MCF 10A (cell line): Measurements from ENCODE around the gene TMEM213. TPM values are rescaled to one million over a fixed set of nuclear protein-coding genes. Genes with fewer than 3 reads are reported as not detected.
"Not testable (repeated sequence)": the region's sequence is repeated elsewhere in the genome, so short reads cannot be mapped to it uniquely, and the experiment has no call there.

Experiments
- BruUV-seq: library from RNA; stranded (reverse); fragments of 400-500 nt; replicated peaks from 2 replicates; lab custom pipeline; 2021; lab: Mats Ljungman, UMichigan
- CTCF ChIA-PET: fragments of 300-600 bp; sonication (Branson Sonifier 250); formaldehyde crosslinking; extraction: SDS; loops from one replicate; lab custom pipeline; 2021; ENCODE audit warnings: antibody characterized with exemption, inconsistent platforms; lab: Yijun Ruan, JAX
- POLR2A ChIA-PET: fragments of 300-600, 350-650 bp; sonication (Branson Sonifier 250); formaldehyde crosslinking; extraction: SDS; loops from one replicate; lab custom pipeline; 2020; ENCODE audit warnings: antibody characterized with exemption, inconsistent platforms; lab: Yijun Ruan, JAX
- DNase-seq: peaks from one replicate; pipeline ENCODE4 v3.0.0-alpha.2; 2018; ENCODE audit not compliant: unreplicated experiment
- H3K27ac Mint-ChIP-seq: one replicate; pipeline ENCODE4 v1.8.0; 2022; ENCODE audit warnings: mild to moderate bottlenecking, low read depth, mixed read lengths; ENCODE audit not compliant: unreplicated experiment
- H3K27me3 Mint-ChIP-seq: one replicate; pipeline ENCODE4 v1.8.0; 2022; ENCODE audit warnings: mixed read lengths; ENCODE audit not compliant: insufficient read depth, unreplicated experiment
- H3K36me3 Mint-ChIP-seq: one replicate; pipeline ENCODE4 v1.8.0; 2022; ENCODE audit warnings: mild to moderate bottlenecking, moderate library complexity, mixed read lengths; ENCODE audit not compliant: insufficient read depth, unreplicated experiment
- H3K4me1 Mint-ChIP-seq: one replicate; pipeline ENCODE4 v1.8.0; 2022; ENCODE audit warnings: mixed read lengths; ENCODE audit not compliant: insufficient read depth, unreplicated experiment
- H3K4me3 Mint-ChIP-seq: one replicate; pipeline ENCODE4 v1.8.0; 2022; ENCODE audit warnings: mild to moderate bottlenecking, moderate library complexity, mixed read lengths; ENCODE audit not compliant: unreplicated experiment
- H3K9me3 Mint-ChIP-seq: one replicate; pipeline ENCODE4 v1.8.0; 2022; ENCODE audit warnings: mixed read lengths; ENCODE audit not compliant: unreplicated experiment
- CTCF ChIP-seq: fragments of 200-600 bp; IDR thresholded peaks from one replicate; pipeline ENCODE4 v1.8.0; 2022; ENCODE audit warnings: antibody characterized with exemption, mild to moderate bottlenecking; ENCODE audit not compliant: unreplicated experiment
- intact Hi-C: fragments of 100-400 bp; cut with micrococcal nuclease; formaldehyde crosslinking; loops from 2 replicates; pipeline ENCODE4 v1.14.1; 2022
- total RNA-seq: library from RNA; stranded (reverse); gene quantifications from 2 replicates; pipeline ENCODE4 v1.2.3, GENCODE V29; 2022

TMEM213 gene
- total RNA-seq, 1 experiment from 2014 or later: not detected

- H3K4me3 Mint-ChIP-seq: no peak overlapping the region
- no peaks in the 10 kb centered on the region for H3K27me3 Mint-ChIP-seq
- no peak overlapping the region for H3K27ac Mint-ChIP-seq
- TF ChIP-seq CTCF: no peak
- ChIA-PET CTCF (no interaction called here), POLR2A (no interaction called here)
- H3K9me3 Mint-ChIP-seq: no peaks in the 10 kb centered on the region
- H3K36me3 Mint-ChIP-seq: no peaks in the 10 kb centered on the region
- BruUV-seq: no TSS peak
- H3K4me1 Mint-ChIP-seq: no peaks in the 10 kb centered on the region
- no peak for DNase-seq
- intact Hi-C loops: no loop called here
Measured at GRCh38 chr7:138796038-138796615, 1.7 kb upstream of the TMEM213 start.

GRCh38 chr7:138797046-138797445 is 748 bp upstream of the TMEM213 start:
- H3K27ac Mint-ChIP-seq, DNase-seq, H3K36me3 Mint-ChIP-seq, BruUV-seq, intact Hi-C loops, H3K27me3 Mint-ChIP-seq, H3K4me1 Mint-ChIP-seq, H3K9me3 Mint-ChIP-seq, H3K4me3 Mint-ChIP-seq: not testable (repeated sequence)
- ChIA-PET CTCF (interaction anchor here (0.6 kb wide), 1 partner anchor 377 kb away, joined by 7 read pairs; no protein-coding TSS in a partner anchor), POLR2A (interaction anchor here (0.7 kb wide), 1 partner anchor 635 kb away, joined by 3 read pairs; no protein-coding TSS in a partner anchor)

DNA sequence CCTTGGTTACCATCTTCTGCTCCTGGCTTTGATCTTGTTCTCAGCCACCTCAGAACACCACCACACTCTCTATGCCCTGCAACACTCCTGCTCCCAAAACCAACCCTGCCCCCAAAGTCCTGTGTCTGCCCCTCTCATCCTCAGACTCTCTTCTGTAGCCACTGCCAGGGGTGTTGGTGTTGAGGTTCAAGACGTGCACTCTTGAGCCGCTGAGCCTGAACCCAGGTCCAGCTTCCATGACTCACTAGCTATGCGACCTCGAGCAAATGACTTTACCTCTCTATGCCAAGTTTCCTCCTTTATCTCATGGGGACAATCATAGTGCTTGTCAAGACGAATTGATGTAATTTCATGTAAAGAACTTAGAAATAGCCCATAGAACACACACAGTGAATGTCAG is 1.0 kb downstream of the TMEM213 start:
- CTCF ChIA-PET: no interaction called here

DNA sequence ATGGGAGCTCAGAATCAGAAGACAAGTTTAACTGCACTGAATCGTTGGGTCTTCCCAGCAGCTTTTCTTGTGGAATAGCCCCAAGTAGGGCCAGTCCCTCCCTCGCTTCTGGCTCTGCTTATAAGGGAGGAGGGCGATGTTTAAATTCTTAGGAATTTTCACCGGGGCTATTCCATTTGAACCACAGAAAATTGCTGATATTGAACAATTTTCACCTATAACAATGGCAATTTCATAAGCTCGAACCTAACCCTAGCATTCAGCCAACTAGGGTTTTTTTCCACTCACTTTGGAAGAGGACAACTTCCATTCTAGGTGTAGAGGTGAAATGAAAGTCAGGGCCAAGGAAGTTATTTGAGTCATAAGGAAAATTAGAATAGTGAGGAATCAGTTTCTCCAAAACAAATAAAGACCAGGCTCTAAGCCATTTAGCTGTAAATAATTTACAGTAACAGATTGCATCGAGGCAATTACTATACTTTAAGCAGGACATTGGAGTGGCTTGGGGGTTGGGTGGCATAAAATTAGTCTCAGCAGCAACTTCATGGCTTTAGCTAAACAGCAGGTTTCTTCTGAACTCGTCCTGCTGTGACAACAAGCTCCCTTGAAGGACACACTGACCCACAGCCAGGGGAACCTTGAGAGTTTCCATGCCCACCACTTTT is 1.7 kb downstream of the TMEM213 start:
- H3K36me3 Mint-ChIP-seq: no peaks in the 10 kb centered on the region
- no peaks in the 10 kb centered on the region for H3K9me3 Mint-ChIP-seq
- POLR2A ChIA-PET: no interaction called here
- no peak for TF ChIP-seq CTCF
- DNase-seq: no peak
- no peaks in the 10 kb centered on the region for H3K4me1 Mint-ChIP-seq
- no peaks in the 10 kb centered on the region for H3K27me3 Mint-ChIP-seq
- CTCF ChIA-PET: interaction anchor here (0.9 kb wide), 1 partner anchor 11 kb away, joined by 3 read pairs; no protein-coding TSS in a partner anchor
- H3K27ac Mint-ChIP-seq: no peak overlapping the region
- BruUV-seq: no TSS peak
- H3K4me3 Mint-ChIP-seq: no peak overlapping the region
- intact Hi-C loops: no loop called here

More for the DNA sequence above, 1.0 kb downstream of the TMEM213 start:
- H3K27me3 Mint-ChIP-seq: no peaks in the 10 kb centered on the region
- no peaks in the 10 kb centered on the region for H3K9me3 Mint-ChIP-seq
- no peak overlapping the region for H3K27ac Mint-ChIP-seq
- no peak for TF ChIP-seq CTCF
- BruUV-seq: no TSS peak
- H3K4me3 Mint-ChIP-seq: no peak overlapping the region
- no peaks in the 10 kb centered on the region for H3K36me3 Mint-ChIP-seq
- no peak for DNase-seq
- POLR2A ChIA-PET: no interaction called here
- H3K4me1 Mint-ChIP-seq: no peaks in the 10 kb centered on the region
- intact Hi-C loops: no loop called here
